PC-9 (cell line): Measurements from ENCODE around the gene FRMD6.

Experiments
- EZH2 ChIP-seq: fragments of 200-600 bp; sonication (generic); IDR thresholded peaks from 2 replicates; pipeline ENCODE4 v1.8.0; 2017; ENCODE audit warnings: antibody characterized with exemption, low read depth
- TF ChIP-seq, protein P1 (sequence below): fragments of 200-600 bp; sonication (generic); conservative IDR thresholded peaks from 2 replicates; pipeline ENCODE4 v1.6.1; 2017; ENCODE audit warnings: mixed run types, antibody characterized with exemption, mild to moderate bottlenecking, moderate library complexity

DNA sequence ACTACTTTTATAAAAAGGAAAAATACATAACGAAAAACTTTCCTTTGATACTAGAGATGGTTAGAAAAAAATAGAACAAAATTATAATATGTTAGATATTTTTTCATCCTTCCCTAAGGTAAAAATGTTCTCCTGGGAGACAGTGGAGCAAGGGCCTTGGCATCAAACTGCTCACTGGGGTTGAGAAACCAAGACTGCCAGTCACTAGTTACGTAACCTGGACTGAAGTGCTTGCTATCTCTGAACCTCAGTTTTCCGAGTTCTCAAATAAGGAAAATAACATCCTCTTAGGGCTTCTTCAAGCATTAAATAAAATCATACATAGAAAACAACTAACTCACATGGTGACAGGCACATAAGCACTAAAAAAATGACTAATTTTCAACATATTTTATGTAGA is 48.2 kb upstream of the FRMD6 start:
- TF ChIP-seq, protein P1, sequence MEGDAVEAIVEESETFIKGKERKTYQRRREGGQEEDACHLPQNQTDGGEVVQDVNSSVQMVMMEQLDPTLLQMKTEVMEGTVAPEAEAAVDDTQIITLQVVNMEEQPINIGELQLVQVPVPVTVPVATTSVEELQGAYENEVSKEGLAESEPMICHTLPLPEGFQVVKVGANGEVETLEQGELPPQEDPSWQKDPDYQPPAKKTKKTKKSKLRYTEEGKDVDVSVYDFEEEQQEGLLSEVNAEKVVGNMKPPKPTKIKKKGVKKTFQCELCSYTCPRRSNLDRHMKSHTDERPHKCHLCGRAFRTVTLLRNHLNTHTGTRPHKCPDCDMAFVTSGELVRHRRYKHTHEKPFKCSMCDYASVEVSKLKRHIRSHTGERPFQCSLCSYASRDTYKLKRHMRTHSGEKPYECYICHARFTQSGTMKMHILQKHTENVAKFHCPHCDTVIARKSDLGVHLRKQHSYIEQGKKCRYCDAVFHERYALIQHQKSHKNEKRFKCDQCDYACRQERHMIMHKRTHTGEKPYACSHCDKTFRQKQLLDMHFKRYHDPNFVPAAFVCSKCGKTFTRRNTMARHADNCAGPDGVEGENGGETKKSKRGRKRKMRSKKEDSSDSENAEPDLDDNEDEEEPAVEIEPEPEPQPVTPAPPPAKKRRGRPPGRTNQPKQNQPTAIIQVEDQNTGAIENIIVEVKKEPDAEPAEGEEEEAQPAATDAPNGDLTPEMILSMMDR = no peak
- TF ChIP-seq EZH2 = no peak
